GM19240 (cell line): ENCODE measurements around the gene WNT3A.

Experiments
- DNase-seq: peaks from one replicate; pipeline ENCODE4 v3.0.0; 2011; ENCODE audit warnings: low spot score; ENCODE audit not compliant: insufficient read length

Gene WNT3A

GRCh38 chr1:228084325-228084724 lies 77.5 kb downstream of the WNT3A start:
- DNase-seq: no peak

- no peak for DNase-seq
Measured at GRCh38 chr1:228084797-228085196, 78.0 kb downstream of the WNT3A start.

- no peak for DNase-seq
Measured at GRCh38 chr1:228085287-228085951, 78.6 kb downstream of the WNT3A start.

- DNase-seq: no peak
Measured at GRCh38 chr1:228087771-228088251, 81.0 kb downstream of the WNT3A start.

GRCh38 chr1:228088586-228089498 lies 82.0 kb downstream of the WNT3A start:
- DNase-seq: no peak

GRCh38 chr1:228089519-228090380 lies 83.0 kb downstream of the WNT3A start:
- no peak for DNase-seq

GRCh38 chr1:228090613-228091081 lies 83.8 kb downstream of the WNT3A start:
- DNase-seq: no peak

GRCh38 chr1:228091084-228091483 lies 84.3 kb downstream of the WNT3A start:
- DNase-seq: no peak

- no peak for DNase-seq
Measured at GRCh38 chr1:228092342-228093049, 85.7 kb downstream of the WNT3A start.

- no peak for DNase-seq
Measured at GRCh38 chr1:228093050-228093906, 86.5 kb downstream of the WNT3A start.

GRCh38 chr1:228094432-228095016 lies 87.7 kb downstream of the WNT3A start:
- no peak for DNase-seq

GRCh38 chr1:228095161-228095560 lies 88.4 kb downstream of the WNT3A start:
- DNase-seq: no peak

GRCh38 chr1:228095938-228096337 lies 89.1 kb downstream of the WNT3A start:
- no peak for DNase-seq

GRCh38 chr1:228096416-228097332 lies 89.9 kb downstream of the WNT3A start:
- no peak for DNase-seq

GRCh38 chr1:228097333-228098081 lies 90.7 kb downstream of the WNT3A start:
- no peak for DNase-seq

GRCh38 chr1:228098323-228098931 lies 91.6 kb downstream of the WNT3A start:
- DNase-seq: no peak

- no peak for DNase-seq
Measured at GRCh38 chr1:228099331-228099732, 92.5 kb downstream of the WNT3A start.
